K562 (cell line): Measurements from ENCODE around the gene GARRE1. TPM values are rescaled to one million over a fixed set of nuclear protein-coding genes. Genes with fewer than 3 reads are reported as not detected.

ENCODE experiments used
- CEBPG ChIP-seq, 3 experiments: fragments of 200-800 bp in 1 of 3; sonication (Bioruptor generic) in 1 of 3; sonication (generic) in 1 of 3; formaldehyde crosslinking in 1 of 3; IDR thresholded peaks in 2 of 3; conservative IDR thresholded peaks in 1 of 3; 2 replicates each; pipeline versions ENCODE4 v1.6.1 to v1.8.0; 2016 to 2022; ENCODE audit warnings: missing compliant biosample characterization in 2 of 3, missing genetic modification characterization in 2 of 3, mild to moderate bottlenecking in 1 of 3, missing genetic modification reagents in 1 of 3
- EP300 ChIP-seq: IDR thresholded peaks from 2 replicates; pipeline ENCODE4 v1.6.1; 2012; ENCODE audit warnings: low read length, improper control_type of control experiment
- NCOR1 ChIP-seq: fragments of 450-650 bp; IDR thresholded peaks from 2 replicates; pipeline ENCODE4 v1.6.1; 2016; ENCODE audit warnings: mild to moderate bottlenecking, moderate library complexity
- ZNF121 ChIP-seq: sonication (generic); formaldehyde crosslinking; conservative IDR thresholded peaks from 2 replicates; pipeline ENCODE4 v1.8.0; 2022; ENCODE audit warnings: missing genetic modification reagents
- ZNF431 ChIP-seq: sonication (generic); formaldehyde crosslinking; IDR thresholded peaks from 2 replicates; pipeline ENCODE4 v1.8.0; 2022; ENCODE audit warnings: mild to moderate bottlenecking, missing genetic modification reagents
- polyA plus RNA-seq, 8 experiments: library from polyadenylated mRNA; depleted of rRNA in 4 of 8; stranded (reverse) in 5 of 8; unstranded in 3 of 8; fragments of >200 nt; fragmentation: Nextera tagmentation in 2 of 8; fragmentation: Illumina TruSeq in 1 of 8; extraction: Ambion mirVana in 2 of 8; extraction: Trizol in 1 of 8; gene quantifications; 2 replicates each; pipeline versions ENCODE4 v1.2.1 to v1.2.3, GENCODE V29; 2011 to 2014; ENCODE audit warnings: inconsistent platforms in 1 of 8, missing spikeins in 1 of 8
- total RNA-seq, 7 experiments: library from RNA; depleted of rRNA in 6 of 7; stranded (reverse); fragments of >200 nt in 6 of 7; fragmentation: Illumina TruSeq in 2 of 7; extraction: Trizol in 2 of 7; gene quantifications; 2 replicates each; pipeline versions ENCODE4 v1.2.1 to v1.2.3, GENCODE V29; 2011 to 2021; ENCODE audit warnings: low replicate concordance in 1 of 7
- TF ChIP-seq, protein P1 (sequence below), 2 experiments: fragments of 450-650 bp; formaldehyde crosslinking in 1 of 2; IDR thresholded peaks; 2 replicates each; pipeline versions ENCODE4 v1.4.0 to v1.6.1; 2014 to 2020; ENCODE audit warnings: mild to moderate bottlenecking in 2 of 2, borderline replicate concordance in 1 of 2, low read depth in 1 of 2

GARRE1 gene
- total and polyA plus RNA-seq, 9 of the 15 experiments (the other 6 are each of a cell fraction or from before 2014, with no cell fraction given) = 1.6 to 12.8 (median 7.5) TPM

DNA sequence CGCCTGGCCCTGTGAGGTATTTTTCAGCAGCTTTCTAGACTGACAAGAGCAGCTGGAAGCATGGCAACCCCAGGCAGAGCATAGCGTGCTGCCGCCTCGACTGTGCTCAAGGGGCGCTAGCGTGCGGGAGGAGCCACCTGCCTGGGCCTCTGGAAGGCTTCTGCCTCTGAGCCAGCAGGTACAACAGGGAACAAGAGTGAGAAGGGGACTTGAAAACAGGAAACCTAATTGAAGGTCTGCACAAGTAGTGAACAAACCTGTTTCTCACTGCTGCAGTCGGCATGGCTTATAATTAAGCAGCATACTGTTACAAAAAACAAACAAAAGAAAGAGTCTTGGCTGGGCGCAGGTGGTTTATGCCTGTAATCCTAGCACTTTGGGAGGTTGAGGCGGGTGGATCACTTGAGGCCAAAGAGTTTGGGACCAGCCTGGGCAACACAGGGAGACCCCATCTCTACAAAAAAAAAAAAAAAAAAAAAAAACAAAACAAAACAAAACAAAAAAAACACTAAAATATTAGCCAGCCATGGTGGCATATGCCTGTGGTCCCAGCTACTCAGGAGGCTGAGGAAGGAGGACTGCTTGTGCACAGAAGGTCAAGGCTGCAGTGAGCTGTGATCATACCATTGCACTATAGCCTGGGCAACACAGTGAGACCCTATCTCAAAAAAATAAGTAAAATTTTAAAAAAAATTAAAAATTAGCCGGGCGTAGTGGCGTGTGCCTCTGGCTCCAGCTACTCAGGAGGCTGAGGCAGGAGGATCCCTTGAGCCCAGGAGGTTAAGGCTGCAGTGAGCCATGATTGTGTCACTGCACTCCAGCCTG is 12.6 kb upstream of the GARRE1 start (continued):
- TF ChIP-seq, protein P1, sequence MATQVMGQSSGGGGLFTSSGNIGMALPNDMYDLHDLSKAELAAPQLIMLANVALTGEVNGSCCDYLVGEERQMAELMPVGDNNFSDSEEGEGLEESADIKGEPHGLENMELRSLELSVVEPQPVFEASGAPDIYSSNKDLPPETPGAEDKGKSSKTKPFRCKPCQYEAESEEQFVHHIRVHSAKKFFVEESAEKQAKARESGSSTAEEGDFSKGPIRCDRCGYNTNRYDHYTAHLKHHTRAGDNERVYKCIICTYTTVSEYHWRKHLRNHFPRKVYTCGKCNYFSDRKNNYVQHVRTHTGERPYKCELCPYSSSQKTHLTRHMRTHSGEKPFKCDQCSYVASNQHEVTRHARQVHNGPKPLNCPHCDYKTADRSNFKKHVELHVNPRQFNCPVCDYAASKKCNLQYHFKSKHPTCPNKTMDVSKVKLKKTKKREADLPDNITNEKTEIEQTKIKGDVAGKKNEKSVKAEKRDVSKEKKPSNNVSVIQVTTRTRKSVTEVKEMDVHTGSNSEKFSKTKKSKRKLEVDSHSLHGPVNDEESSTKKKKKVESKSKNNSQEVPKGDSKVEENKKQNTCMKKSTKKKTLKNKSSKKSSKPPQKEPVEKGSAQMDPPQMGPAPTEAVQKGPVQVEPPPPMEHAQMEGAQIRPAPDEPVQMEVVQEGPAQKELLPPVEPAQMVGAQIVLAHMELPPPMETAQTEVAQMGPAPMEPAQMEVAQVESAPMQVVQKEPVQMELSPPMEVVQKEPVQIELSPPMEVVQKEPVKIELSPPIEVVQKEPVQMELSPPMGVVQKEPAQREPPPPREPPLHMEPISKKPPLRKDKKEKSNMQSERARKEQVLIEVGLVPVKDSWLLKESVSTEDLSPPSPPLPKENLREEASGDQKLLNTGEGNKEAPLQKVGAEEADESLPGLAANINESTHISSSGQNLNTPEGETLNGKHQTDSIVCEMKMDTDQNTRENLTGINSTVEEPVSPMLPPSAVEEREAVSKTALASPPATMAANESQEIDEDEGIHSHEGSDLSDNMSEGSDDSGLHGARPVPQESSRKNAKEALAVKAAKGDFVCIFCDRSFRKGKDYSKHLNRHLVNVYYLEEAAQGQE (IDR thresholded peaks at IDR 0.05; ENCODE audit: borderline replicate concordance) = peak; percentile 20; the same call in 1 of the 2 replicates
- TF ChIP-seq, protein P1 (CRISPR knock-in tag; IDR thresholded peaks at IDR 0.05; ENCODE audit: low read depth) = no peak
- TF ChIP-seq ZNF121 (peak; percentile 74), NCOR1 (no peak), EP300 (no peak), CEBPG (CRISPR knock-in tag; IDR thresholded peaks at IDR 0.05) (no peak), CEBPG (tag; conservative IDR thresholded peaks at IDR 0.05 in 1 of 2, IDR thresholded peaks at IDR 0.05 in 1 of 2) (no peak), ZNF431 (CRISPR knock-in tag) (no peak)
